CD4-positive, alpha-beta T cell (primary cell): ENCODE measurements around the gene SPTBN5. TPM values are rescaled to one million over a fixed set of nuclear protein-coding genes. Genes with fewer than 3 reads are reported as not detected.

Experiments
- ATAC-seq: fragments of 200-7000 bp; cut with Tn5 transposase; one replicate; pipeline ENCODE4 v1.10.0; 2022; ENCODE audit warnings: mild to moderate bottlenecking; ENCODE audit not compliant: poor library complexity
- CTCF ChIA-PET: fragments of 350-600 bp; sonication (Branson Sonifier 250); formaldehyde crosslinking; loops from one replicate; lab custom pipeline; 2021; ENCODE audit warnings: antibody characterized with exemption, inconsistent platforms; lab: Charles Lee
- POLR2A ChIA-PET: fragments of 350-600 bp; sonication (Branson Sonifier 250); formaldehyde crosslinking; loops from one replicate; lab custom pipeline; 2021; ENCODE audit warnings: antibody characterized with exemption, inconsistent platforms; lab: Charles Lee
- DNase-seq, 14 experiments: peaks; one replicate each; pipeline ENCODE4 v3.0.0-alpha.2; 2013 to 2020; ENCODE audit warnings: mixed read lengths in 2 of 14
- H3K27ac ChIP-seq, 2 donors: one replicate each; pipeline versions ENCODE4 v1.5.1 to v1.7.0; 2013; ENCODE audit warnings: low read length in 2 of 2, low read depth in 1 of 2, mild to moderate bottlenecking in 1 of 2
- H3K27me3 ChIP-seq, 2 experiments: 1 replicate in 1 of 2; 2 replicates in 1 of 2; pipeline versions ENCODE4 v1.6.1 to v1.7.0; 2013; ENCODE audit warnings: low read length in 2 of 2, control low read depth in 1 of 2, mild to moderate bottlenecking in 1 of 2, moderate library complexity in 1 of 2; ENCODE audit not compliant: insufficient read depth in 2 of 2, control insufficient read depth in 1 of 2
- H3K36me3 ChIP-seq: one replicate; pipeline ENCODE4 v1.6.1; 2013; ENCODE audit warnings: low read length, control low read depth; ENCODE audit not compliant: insufficient read depth
- H3K4me1 ChIP-seq: one replicate; pipeline ENCODE4 v1.6.1; 2013; ENCODE audit warnings: low read length, control low read depth; ENCODE audit not compliant: insufficient read depth
- H3K4me3 ChIP-seq: one replicate; pipeline ENCODE4 v1.5.1; 2013; ENCODE audit warnings: mild to moderate bottlenecking, low read length, moderate library complexity
- H3K9me3 ChIP-seq, 2 experiments: 1 replicate in 1 of 2; 2 replicates in 1 of 2; pipeline versions ENCODE4 v1.6.1 to v1.7.0; 2013; ENCODE audit warnings: low read length in 2 of 2, mild to moderate bottlenecking in 2 of 2, control low read depth in 1 of 2, moderate library complexity in 1 of 2; ENCODE audit not compliant: control insufficient read depth in 1 of 2, insufficient read depth in 1 of 2
- H3K27ac Mint-ChIP-seq: one replicate; pipeline ENCODE4 v1.8.0; 2020; ENCODE audit warnings: mixed read lengths
- H3K27me3 Mint-ChIP-seq: one replicate; pipeline ENCODE4 v1.8.0; 2021; ENCODE audit warnings: mixed read lengths
- H3K36me3 Mint-ChIP-seq: one replicate; pipeline ENCODE4 v1.8.0; 2021; ENCODE audit warnings: low read depth, mixed read lengths
- H3K4me1 Mint-ChIP-seq: one replicate; pipeline ENCODE4 v1.8.0; 2021; ENCODE audit warnings: low read depth, mixed read lengths
- H3K4me3 Mint-ChIP-seq: one replicate; pipeline ENCODE4 v1.8.0; 2020; ENCODE audit warnings: mild to moderate bottlenecking, mixed read lengths
- H3K9me3 Mint-ChIP-seq: one replicate; pipeline ENCODE4 v1.8.0; 2020; ENCODE audit warnings: mixed read lengths
- CTCF ChIP-seq: fragments of 200-600 bp; IDR thresholded peaks from one replicate; pipeline ENCODE4 v1.8.0; 2022; ENCODE audit warnings: antibody characterized with exemption, mild to moderate bottlenecking
- intact Hi-C, 2 experiments: fragments of 100-400 bp; cut with DNase I in 1 of 2; cut with micrococcal nuclease in 1 of 2; formaldehyde crosslinking; loops; one replicate each; pipeline versions ENCODE4 v1.15.1 to v1.9.0; 2023 to 2025; cut with DNase I, micrococcal nuclease
- total RNA-seq, 174 experiments: library from RNA in 2 of 174; stranded (reverse) in 2 of 174; gene quantifications; one replicate each; pipeline ENCODE4 v1.2.3 and lab custom pipeline; 2021 to 2026

SPTBN5 gene
- total RNA-seq, 2 experiments from 2014 or later: 2.2 to 2.3 TPM

- peaks cover 7% of the 10 kb centered on the region for H3K4me1 Mint-ChIP-seq
- peak overlapping the region; percentile 80 for H3K27ac Mint-ChIP-seq
- H3K36me3 Mint-ChIP-seq: peaks cover 68% of the 10 kb centered on the region
- no peaks in the 10 kb centered on the region for H3K27me3 Mint-ChIP-seq
- no peak overlapping the region for H3K27ac ChIP-seq
- POLR2A ChIA-PET: interaction anchor here (0.7 to 2.1 kb wide), 9 partner anchors 10 to 132 kb away, joined by 3 to 17 read pairs (median 6); partner anchors contain the start of genes EHD4, JMJD7 and MAPKBP1
- no peak overlapping the region for H3K4me3 ChIP-seq
- peaks cover 0 to 8% of the 10 kb centered on the region in 2 experiments for H3K9me3 ChIP-seq
- no peak for TF ChIP-seq CTCF
- no peak overlapping the region for H3K4me3 Mint-ChIP-seq
- CTCF ChIA-PET: interaction anchor here (0.5 to 3.2 kb wide), 27 partner anchors 8 to 143 kb away, joined by 3 to 42 read pairs (median 4); partner anchors contain the start of genes EHD4 and MAPKBP1
- intact Hi-C loops: loop anchor here in 1 of 2 experiments (2.0 kb wide), 2 partner anchors 74 to 302 kb away; no protein-coding TSS in a partner anchor
- peaks cover 33% of the 10 kb centered on the region for H3K36me3 ChIP-seq
- ATAC-seq (peak; percentile 14), DNase-seq (no peak)
- no peaks in the 10 kb centered on the region for H3K9me3 Mint-ChIP-seq
- H3K4me1 ChIP-seq: peaks cover 10% of the 10 kb centered on the region
- H3K27me3 ChIP-seq: no peaks in the 10 kb centered on the region
These were observed 11.4 kb upstream of the SPTBN5 start for GRCh38 chr15:41905036-41905793.

GRCh38 chr15:41904541-41905005, 10.7 kb upstream of the SPTBN5 start:
- DNase-seq (peak; percentile 63 to 85 (median 71)), ATAC-seq (peak; percentile 88)
- Mint-ChIP-seq H3K36me3 (peaks cover 65% of the 10 kb centered on the region), H3K9me3 (no peaks in the 10 kb centered on the region), H3K27ac (peak overlapping the region; percentile 80), H3K27me3 (no peaks in the 10 kb centered on the region), H3K4me3 (no peak overlapping the region), H3K4me1 (peaks cover 7% of the 10 kb centered on the region)
- Histone ChIP-seq H3K36me3 (peaks cover 31% of the 10 kb centered on the region), H3K4me1 (peaks cover 10% of the 10 kb centered on the region), H3K9me3 (peaks cover 0 to 8% of the 10 kb centered on the region in 2 experiments), H3K4me3 (no peak overlapping the region), H3K27me3 (no peaks in the 10 kb centered on the region), H3K27ac (no peak overlapping the region)
- intact Hi-C loops: loop anchor here (1.0 to 5.0 kb wide), 9 partner anchors 74 to 437 kb away; partner anchors contain the start of genes JMJD7 (in 1 of the 2) and MAPKBP1 (in 1 of the 2)
- ChIA-PET POLR2A (interaction anchor here (0.6 to 2.1 kb wide), 10 partner anchors 9 to 174 kb away, joined by 3 to 17 read pairs (median 5); partner anchors contain the start of genes EHD4, JMJD7 and MAPKBP1), CTCF (interaction anchor here (0.5 to 3.2 kb wide), 27 partner anchors 9 to 143 kb away, joined by 3 to 42 read pairs (median 4); partner anchors contain the start of genes EHD4 and MAPKBP1)
- TF ChIP-seq CTCF: peak; percentile 95

GRCh38 chr15:41903782-41904181, 9.9 kb upstream of the SPTBN5 start:
- Mint-ChIP-seq H3K27ac (peak overlapping the region; percentile 80), H3K4me1 (peaks cover 7% of the 10 kb centered on the region), H3K4me3 (no peak overlapping the region), H3K27me3 (no peaks in the 10 kb centered on the region), H3K9me3 (no peaks in the 10 kb centered on the region), H3K36me3 (peaks cover 65% of the 10 kb centered on the region)
- no peak for DNase-seq
- intact Hi-C loops: loop anchor here (1.0 to 5.0 kb wide), 9 partner anchors 73 to 436 kb away; partner anchors contain the start of genes JMJD7 (in 1 of the 2) and MAPKBP1 (in 1 of the 2)
- Histone ChIP-seq H3K4me1 (peaks cover 10% of the 10 kb centered on the region), H3K27me3 (no peaks in the 10 kb centered on the region), H3K36me3 (peaks cover 28% of the 10 kb centered on the region), H3K27ac (no peak overlapping the region), H3K4me3 (no peak overlapping the region), H3K9me3 (peaks cover 0 to 8% of the 10 kb centered on the region in 2 experiments)
- CTCF ChIA-PET: interaction anchor here (1.1 to 3.2 kb wide), 7 partner anchors 9 to 129 kb away, joined by 4 to 42 read pairs (median 16); partner anchors contain the start of gene MAPKBP1
- POLR2A ChIA-PET: interaction anchor here (0.6 to 2.1 kb wide), 3 partner anchors 9 to 65 kb away, joined by 5 to 17 read pairs (median 13); no protein-coding TSS in a partner anchor
- ATAC-seq: no peak
- no peak for TF ChIP-seq CTCF
